Psoas muscle (tissue), 8 donors: ENCODE data around the gene MMP28. TPM values are rescaled to one million over a fixed set of nuclear protein-coding genes. Genes with fewer than 3 reads are reported as not detected.

ENCODE experiments used
- ATAC-seq, 4 donors: fragments of 200-7000 bp; cut with Tn5 transposase; one replicate each; pipeline ENCODE4 v1.9.1; 2020; ENCODE audit warnings: moderate library complexity in 3 of 4, mild to moderate bottlenecking in 2 of 4
- DNase-seq, 2 donors: peaks; one replicate each; pipeline ENCODE4 v3.0.0-alpha.2; 2020
- H3K27ac ChIP-seq: fragments of 200-600 bp; one replicate; pipeline ENCODE4 v1.8.0; 2022
- H3K27me3 ChIP-seq, 3 donors: fragments of 200-600 bp in 1 of 3; one replicate each; pipeline versions ENCODE4 v1.6.1 to v1.8.0; 2013 to 2022; ENCODE audit warnings: low read length in 2 of 3, mild to moderate bottlenecking in 2 of 3, moderate library complexity in 1 of 3; ENCODE audit not compliant: insufficient read depth in 3 of 3
- H3K36me3 ChIP-seq, 2 donors: fragments of 200-600 bp in 1 of 2; one replicate each; pipeline versions ENCODE4 v1.6.1 to v1.8.0; 2013 to 2022; ENCODE audit warnings: low read depth in 1 of 2, mild to moderate bottlenecking in 1 of 2, moderate library complexity in 1 of 2; ENCODE audit not compliant: insufficient read depth in 1 of 2
- H3K4me1 ChIP-seq: fragments of 200-600 bp; one replicate; pipeline ENCODE4 v1.8.0; 2022
- H3K4me3 ChIP-seq: fragments of 200-600 bp; one replicate; pipeline ENCODE4 v1.8.0; 2022; ENCODE audit warnings: mild to moderate bottlenecking
- H3K9me3 ChIP-seq: fragments of 200-600 bp; one replicate; pipeline ENCODE4 v1.8.0; 2022
- WGBS, 3 donors: extraction: QIAGEN DNeasy Blood & Tissue Kit; methylation state at CpG; one replicate each; pipeline versions ENCODE4 v1.1.6 to v1.1.7; 2013; 5-methylcytosine and 5-hydroxymethylcytosine counted together
- intact Hi-C, 2 donors: fragments of 100-400 bp; cut with DNase I; formaldehyde crosslinking; loops; one replicate each; pipeline versions ENCODE4 v1.11.0 to v1.14.2; 2022
- polyA plus RNA-seq, 3 donors: library from polyadenylated mRNA; stranded (reverse); fragments of 200-250 nt; gene quantifications; one replicate each; pipeline ENCODE4 v1.2.3, GENCODE V29; 2013
- total RNA-seq, 4 donors: library from RNA; stranded (reverse); fragmentation: NEBNext Ultra II Directional in 2 of 4; extraction: Animal tissue kit (Norgen Biotek cat#: 25700) in 2 of 4; gene quantifications; one replicate each; pipeline versions ENCODE4 v1.2.1 to v1.2.4, GENCODE V29; 2021 to 2023
- TF ChIP-seq, protein P1 (sequence below): fragments of 200-600 bp; IDR thresholded peaks from one replicate; pipeline ENCODE4 v1.8.0; 2022; ENCODE audit warnings: antibody characterized with exemption
- donor health status: healthy with polysubstance abuse.
- donor health status: DM: no; HTN: no; CAD: no; lungs with moderate emphysema.
- donor health status: Bipolar disorder and iron deficiency.
- donor health status: healthy.
- donor health status: DM: yes; HTN: yes; CAD: no.
- donor health status: DM: no; HTN: no; CAD: no.
- donor health status: DM: no; HTN: no; CAD: no.
- donor health status: DM: yes; HTN: yes; CAD: no.

MMP28 gene
- total and polyA plus RNA-seq, 7 donors: 0.61 to 5.5 (median 1.7) TPM

DNA sequence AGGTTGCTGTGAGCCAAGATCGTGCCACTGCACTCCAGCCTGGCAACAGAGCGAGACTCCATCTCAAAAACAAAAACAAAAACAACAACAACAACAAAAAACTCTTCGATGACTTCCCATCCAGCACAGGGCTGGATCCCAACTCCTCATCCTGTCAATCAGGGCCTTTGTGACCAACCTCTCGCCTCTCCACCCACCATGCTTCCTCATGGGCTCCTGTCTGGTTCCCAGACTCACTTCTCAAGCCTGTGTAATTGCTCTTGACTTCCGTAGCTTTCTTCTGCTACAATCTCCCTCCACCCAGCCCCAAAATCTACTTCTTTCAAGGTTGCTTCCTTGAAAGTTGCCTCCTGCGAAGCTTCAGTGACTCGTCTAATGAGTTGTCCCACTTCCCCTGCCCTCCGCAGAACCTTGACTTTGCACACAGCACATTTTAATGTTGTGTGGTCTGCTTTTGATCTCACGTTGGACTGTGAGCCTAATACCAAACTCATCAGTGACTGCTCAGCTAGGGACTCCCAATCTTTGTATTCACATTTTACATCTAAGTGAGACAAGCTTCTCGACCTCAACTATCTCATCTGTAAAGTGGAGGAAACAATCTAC is 64.9 kb downstream of the MMP28 start:
- TF ChIP-seq, protein P1, sequence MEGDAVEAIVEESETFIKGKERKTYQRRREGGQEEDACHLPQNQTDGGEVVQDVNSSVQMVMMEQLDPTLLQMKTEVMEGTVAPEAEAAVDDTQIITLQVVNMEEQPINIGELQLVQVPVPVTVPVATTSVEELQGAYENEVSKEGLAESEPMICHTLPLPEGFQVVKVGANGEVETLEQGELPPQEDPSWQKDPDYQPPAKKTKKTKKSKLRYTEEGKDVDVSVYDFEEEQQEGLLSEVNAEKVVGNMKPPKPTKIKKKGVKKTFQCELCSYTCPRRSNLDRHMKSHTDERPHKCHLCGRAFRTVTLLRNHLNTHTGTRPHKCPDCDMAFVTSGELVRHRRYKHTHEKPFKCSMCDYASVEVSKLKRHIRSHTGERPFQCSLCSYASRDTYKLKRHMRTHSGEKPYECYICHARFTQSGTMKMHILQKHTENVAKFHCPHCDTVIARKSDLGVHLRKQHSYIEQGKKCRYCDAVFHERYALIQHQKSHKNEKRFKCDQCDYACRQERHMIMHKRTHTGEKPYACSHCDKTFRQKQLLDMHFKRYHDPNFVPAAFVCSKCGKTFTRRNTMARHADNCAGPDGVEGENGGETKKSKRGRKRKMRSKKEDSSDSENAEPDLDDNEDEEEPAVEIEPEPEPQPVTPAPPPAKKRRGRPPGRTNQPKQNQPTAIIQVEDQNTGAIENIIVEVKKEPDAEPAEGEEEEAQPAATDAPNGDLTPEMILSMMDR: no peak
- Histone ChIP-seq H3K9me3 (no peaks in the 10 kb centered on the region), H3K4me3 (peak overlapping the region; percentile 68), H3K27ac (no peak overlapping the region), H3K4me1 (peaks cover 13% of the 10 kb centered on the region), H3K36me3 (peaks cover 0 to 4% of the 10 kb centered on the region in 2 donors), H3K27me3 (no peaks in the 10 kb centered on the region)
- intact Hi-C loops: no loop called here
- no peak for DNase-seq
- no peak for ATAC-seq
- WGBS, 3 donors: 86 to 88% (median 88%) methylated on average over 10 of the region's 10 CpGs

DNA sequence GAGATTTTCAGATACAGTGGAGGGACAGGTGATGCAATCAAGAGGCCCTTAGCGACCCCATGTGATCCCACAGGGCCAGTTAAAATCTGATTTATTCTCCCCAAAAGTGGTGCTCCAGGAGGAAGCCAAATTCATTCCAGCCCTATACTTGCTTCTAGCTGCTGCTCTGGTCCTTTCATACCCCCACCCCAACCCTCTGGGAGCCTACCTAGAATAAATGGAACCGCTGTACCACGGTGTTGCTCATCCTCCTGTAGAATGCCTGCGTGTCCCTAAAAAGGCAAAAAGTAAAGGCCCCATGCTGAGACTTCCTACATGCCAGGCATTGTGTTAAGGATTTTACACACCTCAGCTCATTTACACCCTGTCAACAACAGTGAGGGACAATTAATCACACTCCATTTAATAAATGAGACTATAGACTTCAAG is 66.0 kb downstream of the MMP28 start:
- ATAC-seq (no peak), DNase-seq (no peak)
- 70 to 81% (median 74%) methylated on average over 4 of the region's 4 CpGs for WGBS, 3 donors

DNA sequence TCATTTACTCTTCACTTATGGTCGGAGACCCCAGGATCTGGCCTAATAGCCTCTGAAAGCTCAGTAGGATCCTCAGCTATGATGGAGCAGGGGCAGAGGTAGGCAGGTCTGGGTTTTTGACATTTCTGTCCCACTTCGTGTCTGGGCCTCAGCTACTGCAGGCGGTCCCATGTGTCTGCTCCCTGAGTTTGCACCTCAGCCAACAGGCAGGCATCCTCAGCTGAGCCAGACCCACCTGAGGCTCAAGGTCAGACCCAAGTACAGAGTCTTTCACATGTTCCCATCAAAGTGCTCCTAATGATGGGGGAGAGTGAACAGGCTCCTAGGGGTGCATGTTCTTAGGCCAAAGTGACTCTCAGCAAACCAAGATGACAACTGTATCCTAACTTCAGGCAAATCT is 66.9 kb downstream of the MMP28 start:
- Histone ChIP-seq H3K27me3 (no peaks in the 10 kb centered on the region), H3K4me3 (no peak overlapping the region), H3K27ac (no peak overlapping the region), H3K36me3 (peaks cover 5 to 24% of the 10 kb centered on the region in 2 donors), H3K4me1 (peaks cover 13% of the 10 kb centered on the region), H3K9me3 (no peaks in the 10 kb centered on the region)
- DNase-seq (no peak), ATAC-seq (no peak)
- 87 to 90% (median 90%) methylated on average over 3 of the region's 3 CpGs for WGBS, 3 donors
- TF ChIP-seq, protein P1: no peak
- intact Hi-C loops: no loop called here

More for the DNA sequence above, 66.0 kb downstream of the MMP28 start:
- intact Hi-C loops: no loop called here
- Histone ChIP-seq H3K9me3 (no peaks in the 10 kb centered on the region), H3K36me3 (peaks cover 0 to 15% of the 10 kb centered on the region in 2 donors), H3K27ac (no peak overlapping the region), H3K4me3 (no peak overlapping the region), H3K4me1 (peaks cover 13% of the 10 kb centered on the region), H3K27me3 (no peaks in the 10 kb centered on the region)
- TF ChIP-seq, protein P1: no peak

DNA sequence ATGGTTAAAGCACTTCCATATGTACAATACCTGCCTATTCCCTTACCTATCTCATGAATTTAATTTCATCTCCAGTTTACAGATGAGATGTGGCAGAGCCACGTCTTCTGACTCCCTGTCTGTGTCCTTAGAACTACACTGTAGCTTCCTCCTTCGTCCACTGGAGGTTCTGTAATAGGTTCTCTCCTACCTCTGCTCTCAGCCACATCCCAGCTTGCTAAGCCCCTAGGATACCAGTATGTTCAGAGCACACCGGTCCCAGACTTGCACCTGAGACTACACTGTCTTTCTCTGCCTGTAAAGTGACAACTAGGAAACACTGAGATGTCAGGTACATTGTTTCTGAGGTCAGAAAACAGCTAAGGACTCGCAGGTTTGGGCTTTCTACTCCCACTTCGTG is 67.8 kb downstream of the MMP28 start:
- H3K27me3 ChIP-seq: no peaks in the 10 kb centered on the region
- ATAC-seq: no peak
- no peak overlapping the region for H3K4me3 ChIP-seq
- peaks cover 7 to 31% of the 10 kb centered on the region in 2 donors for H3K36me3 ChIP-seq
- peaks cover 13% of the 10 kb centered on the region for H3K4me1 ChIP-seq
- TF ChIP-seq, protein P1: no peak
- intact Hi-C loops: no loop called here
- H3K9me3 ChIP-seq: no peaks in the 10 kb centered on the region
- H3K27ac ChIP-seq: no peak overlapping the region
- no peak for DNase-seq
- WGBS, 3 donors: 80 to 91% (median 88%) methylated on average over 5 of the region's 5 CpGs
